Hippocampal formation (tissue), 2 donors: Measurements from ENCODE around the gene CHERP.
"Not testable (repeated sequence)": the region's sequence is repeated elsewhere in the genome, so short reads cannot be mapped to it uniquely, and the experiment has no call there.

ENCODE experiments used
- DNase-seq, 2 donors: peaks; one replicate each; lab custom pipeline; 2025; lab: John Stamatoyannopoulos, UW

CHERP gene

GRCh38 chr19:16476401-16476800 lies 65.8 kb downstream of the CHERP start:
- DNase-seq: no peak

GRCh38 chr19:16473875-16474392 lies 68.3 kb downstream of the CHERP start:
- DNase-seq: no peak

- no peak for DNase-seq
Measured at GRCh38 chr19:16472992-16473391, 69.2 kb downstream of the CHERP start.

GRCh38 chr19:16472559-16472899 lies 69.7 kb downstream of the CHERP start:
- DNase-seq: not testable (repeated sequence)

DNA sequence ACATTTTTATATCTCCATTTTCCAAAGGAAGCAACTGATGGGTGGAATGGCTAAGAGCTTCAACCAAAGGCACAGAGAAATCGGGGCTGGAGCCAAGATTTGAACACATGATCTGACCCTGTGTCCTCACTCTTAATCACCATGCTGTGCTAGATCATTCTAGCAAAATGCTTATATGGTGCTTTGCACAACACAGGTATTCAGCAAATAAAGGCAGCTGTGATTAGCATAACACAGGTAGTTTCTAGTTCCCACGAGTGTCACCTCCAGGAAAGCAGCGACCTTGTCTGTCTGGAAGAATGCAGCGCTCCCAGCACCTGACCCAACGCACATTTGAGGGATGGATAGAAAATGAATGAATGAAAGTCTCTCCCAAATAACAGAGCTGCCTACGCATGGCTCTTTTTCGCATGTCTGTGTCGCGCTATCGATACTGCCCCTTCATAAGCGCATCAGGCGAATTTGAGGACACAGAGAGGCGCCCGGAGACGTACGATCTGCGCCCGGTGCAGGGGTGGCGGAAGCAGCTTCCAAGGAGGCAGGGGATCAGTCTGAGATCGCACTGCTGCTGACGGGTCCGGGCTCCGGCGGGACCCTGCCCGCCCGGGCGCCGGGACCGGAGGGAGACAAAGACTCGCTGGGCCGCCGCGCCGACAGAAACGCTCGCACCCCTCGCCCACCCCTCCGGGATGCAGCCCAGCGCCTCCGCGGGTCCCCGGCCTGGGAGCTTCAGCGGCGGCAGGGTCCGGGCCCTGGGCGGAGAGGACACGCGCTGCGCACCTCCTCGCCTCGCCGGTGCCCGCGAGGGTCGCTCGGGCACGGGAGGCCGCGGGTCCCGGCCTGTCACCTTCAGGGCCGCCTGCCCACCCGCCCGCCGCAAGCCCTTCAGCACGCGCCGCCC lies 71.1 kb downstream of the CHERP start:
- DNase-seq: no peak

GRCh38 chr19:16470541-16470910 lies 71.7 kb downstream of the CHERP start:
- DNase-seq: no peak
